GM12865 (cell line): ENCODE results near the gene GSPT1.
"Not testable (repeated sequence)": the region's sequence is repeated elsewhere in the genome, so short reads cannot be mapped to it uniquely, and the experiment has no call there.

ENCODE experiments used
- DNase-seq: peaks from one replicate; pipeline ENCODE4 v3.0.0; 2010; ENCODE audit warnings: low read depth
- H3K4me3 ChIP-seq: 2 replicates; pipeline ENCODE4 v1.5.1; 2011; ENCODE audit warnings: mild to moderate bottlenecking, low read depth, low read length, control low read depth
- CTCF ChIP-seq: IDR thresholded peaks from 2 replicates; pipeline ENCODE4 v1.5.1; 2011; ENCODE audit warnings: low read length, control low read depth, low read depth, inconsistent platforms; ENCODE audit not compliant: insufficient read depth; ENCODE audit errors: missing control alignments

GSPT1 gene

GRCh38 chr16:11824362-11824761 lies 91.4 kb downstream of the GSPT1 start:
- TF ChIP-seq CTCF = no peak

DNA sequence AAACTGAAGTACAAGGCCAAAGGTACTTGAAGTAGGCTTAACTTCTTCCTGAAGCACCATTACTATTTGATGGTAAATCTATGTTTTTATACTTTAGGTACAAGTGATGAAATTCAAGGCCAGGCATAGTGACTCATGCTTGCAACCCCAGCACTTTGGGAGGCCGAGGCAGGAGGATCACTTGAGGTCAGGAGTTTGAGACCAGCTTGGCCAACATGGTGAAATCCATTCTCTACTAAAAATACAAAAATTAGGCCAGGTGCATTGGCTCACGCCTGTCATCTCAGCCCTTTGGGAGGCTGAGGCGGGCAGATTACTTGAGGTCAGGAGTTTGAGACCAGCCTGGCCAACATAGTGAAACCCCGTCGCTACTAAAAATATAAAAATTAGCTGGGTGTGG lies 92.1 kb downstream of the GSPT1 start:
- DNase-seq, H3K4me3 ChIP-seq: not testable (repeated sequence)

More at GRCh38 chr16:11824362-11824761, 91.4 kb downstream of the GSPT1 start:
- no peak overlapping the region for H3K4me3 ChIP-seq
- DNase-seq = no peak

DNA sequence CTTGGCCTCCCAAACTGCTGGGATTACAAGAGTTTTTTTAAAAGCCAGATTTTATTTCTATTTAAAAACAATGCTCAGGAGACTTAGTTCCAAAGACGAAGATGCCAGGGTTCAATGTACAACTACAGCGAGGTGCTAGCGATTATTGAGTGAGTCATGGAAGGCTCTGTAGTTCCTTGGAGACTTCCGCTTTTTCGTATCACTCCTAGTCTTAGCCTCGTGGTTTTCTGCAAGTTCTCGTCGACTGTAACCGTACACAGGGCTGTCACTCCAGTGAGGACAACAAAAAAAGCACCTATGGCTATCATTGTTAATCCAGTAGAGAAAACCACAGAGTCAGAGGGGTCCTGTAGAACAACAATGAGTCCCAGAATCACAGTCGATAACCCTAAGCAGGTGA lies 96.0 kb downstream of the GSPT1 start:
- no peak for TF ChIP-seq CTCF
- H3K4me3 ChIP-seq = no peak overlapping the region
- no peak for DNase-seq

DNA sequence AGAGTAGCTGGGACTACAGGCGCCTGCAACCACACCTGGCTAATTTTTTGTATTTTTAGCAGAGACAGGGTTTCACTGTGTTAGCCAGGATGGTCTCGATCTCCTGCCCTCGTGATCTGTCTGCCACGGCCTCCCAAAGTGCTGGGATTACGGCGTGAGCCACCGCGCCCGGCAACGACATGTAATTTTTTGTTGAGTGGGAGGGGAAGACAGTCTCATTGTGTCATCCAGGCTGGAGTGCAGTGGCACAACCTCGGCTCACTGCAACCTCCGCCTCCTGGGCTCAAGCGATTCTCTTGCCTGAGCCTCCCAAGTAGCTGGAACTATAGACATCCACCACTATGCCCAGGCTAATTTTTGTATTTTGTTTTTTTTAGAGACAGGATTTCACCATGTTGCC lies 96.8 kb downstream of the GSPT1 start:
- H3K4me3 ChIP-seq, DNase-seq: not testable (repeated sequence)
